IPS-NIHi11 (cell line): ENCODE results near the gene TMEM128.
"Not testable (repeated sequence)": the region's sequence is repeated elsewhere in the genome, so short reads cannot be mapped to it uniquely, and the experiment has no call there.

Source experiments
- DNase-seq: peaks from one replicate; pipeline ENCODE4 v3.0.0; 2012; ENCODE audit warnings: mixed read lengths, low spot score

TMEM128 gene, protein sequence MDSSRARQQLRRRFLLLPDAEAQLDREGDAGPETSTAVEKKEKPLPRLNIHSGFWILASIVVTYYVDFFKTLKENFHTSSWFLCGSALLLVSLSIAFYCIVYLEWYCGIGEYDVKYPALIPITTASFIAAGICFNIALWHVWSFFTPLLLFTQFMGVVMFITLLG

GRCh38 chr4:4248029-4248884, at the start of gene TMEM128:
Gene TMEM128, minus strand, starts transcription at chr4:4248223. Its CDS starts 21 bp downstream, at chr4:4248202.
- peak; percentile 98 for DNase-seq

DNA sequence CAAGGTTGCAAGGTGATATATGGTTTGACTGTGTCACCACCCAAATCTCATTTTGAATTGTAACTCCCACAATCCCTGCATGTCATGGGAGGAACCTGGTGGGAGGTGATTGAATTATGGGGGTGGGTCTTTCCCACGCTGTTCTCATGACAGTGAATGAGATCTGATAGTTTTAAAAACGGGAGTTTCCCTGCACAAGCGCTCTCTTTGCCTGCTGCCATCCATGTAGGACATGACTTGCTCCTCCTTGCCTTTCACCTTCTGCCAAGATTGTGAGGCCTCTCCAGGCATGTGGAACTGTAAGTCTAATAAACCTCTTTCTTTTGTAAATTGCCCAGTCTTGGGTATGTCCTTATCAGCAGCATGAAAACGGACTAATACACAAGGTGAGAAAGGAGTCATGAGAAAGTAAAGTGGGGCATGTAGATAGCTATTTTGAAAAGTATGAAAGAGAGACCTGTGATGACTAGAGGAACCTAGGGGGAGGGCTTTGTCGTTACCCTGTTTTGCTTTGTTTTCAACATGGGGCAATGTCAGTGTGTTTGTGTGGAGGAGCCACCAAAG, 48.3 kb upstream of the TMEM128 start:
- DNase-seq = no peak

- DNase-seq = no peak
These were observed 45.3 kb upstream of the TMEM128 start for GRCh38 chr4:4293279-4293678.

DNA sequence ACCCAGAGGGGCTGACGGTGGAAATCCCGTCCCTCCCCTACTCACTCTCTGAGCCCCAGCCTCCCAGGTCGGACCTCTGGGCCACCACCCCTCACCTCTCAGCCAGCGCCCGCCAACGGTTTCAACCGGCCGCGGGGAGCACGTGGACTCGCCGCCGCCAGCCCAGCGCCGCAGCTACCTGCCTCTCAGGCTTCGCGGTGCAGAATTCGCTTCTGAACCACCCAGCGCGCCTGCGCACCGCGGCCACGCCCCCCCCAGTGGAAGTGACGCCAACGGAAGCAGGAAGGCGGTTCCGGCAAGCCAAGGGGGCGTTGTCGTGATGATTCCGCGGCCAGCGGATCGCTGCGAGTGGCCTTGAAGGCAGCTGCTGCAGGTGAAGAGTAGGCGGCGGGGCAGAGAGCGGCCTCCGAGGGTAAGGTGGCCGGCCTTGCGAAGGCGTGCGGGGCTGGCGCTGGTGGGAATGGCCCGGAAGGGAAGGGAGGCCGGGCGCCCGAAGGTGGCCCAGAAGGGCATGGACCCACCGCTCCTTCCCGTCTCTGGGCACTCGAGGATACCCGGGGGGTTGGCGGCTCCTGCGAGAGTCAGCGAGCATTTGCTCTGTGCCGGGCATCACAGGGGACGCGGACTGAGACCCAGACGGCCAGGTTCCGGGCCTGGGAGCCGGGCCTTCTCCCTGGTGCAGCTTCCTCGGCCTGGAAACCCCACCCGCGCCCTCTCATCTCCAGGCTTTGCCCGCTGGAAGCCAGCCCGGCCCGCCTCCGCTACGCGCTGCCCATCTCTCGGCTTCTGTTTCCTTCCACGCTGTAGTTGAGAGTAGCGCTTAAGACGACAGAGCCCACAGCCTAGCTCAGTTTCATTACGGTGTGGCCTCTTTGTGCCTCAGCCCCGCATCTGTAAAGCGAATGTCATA, 42.2 kb upstream of the TMEM128 start, which contains the start of the genes LYAR and ZBTB49:
Gene LYAR, minus strand, starts transcription at position 214 of the 910 bp plus-strand sequence. CDS start 6,412 bp downstream, outside the sequence.
Gene ZBTB49, plus strand, starts transcription at position 311 of the 910 bp plus-strand sequence. CDS start 9,695 bp downstream, outside the sequence.
- DNase-seq = peak; percentile 99

GRCh38 chr4:4289597-4289940, 41.5 kb upstream of the TMEM128 start:
- DNase-seq = no peak

DNA sequence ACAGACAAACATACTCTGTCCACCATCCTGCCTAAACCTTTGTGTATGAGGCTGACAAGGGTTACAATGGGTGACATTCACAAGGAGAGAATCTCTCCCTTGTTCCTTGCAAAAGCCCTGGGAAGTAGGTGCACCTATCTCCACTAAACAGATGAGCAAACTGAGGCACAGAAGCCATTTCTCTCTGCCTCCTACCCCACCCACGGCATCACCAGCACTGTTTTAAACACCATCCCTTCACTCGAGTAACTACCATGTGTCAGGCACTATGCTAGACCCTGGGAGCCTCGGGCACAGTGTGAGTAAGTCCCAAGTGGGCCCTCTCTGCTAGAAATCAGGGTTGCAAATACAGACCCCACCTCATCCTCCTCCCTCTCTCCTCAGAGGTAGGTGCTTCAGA, 41.0 kb upstream of the TMEM128 start:
- no peak for DNase-seq

DNA sequence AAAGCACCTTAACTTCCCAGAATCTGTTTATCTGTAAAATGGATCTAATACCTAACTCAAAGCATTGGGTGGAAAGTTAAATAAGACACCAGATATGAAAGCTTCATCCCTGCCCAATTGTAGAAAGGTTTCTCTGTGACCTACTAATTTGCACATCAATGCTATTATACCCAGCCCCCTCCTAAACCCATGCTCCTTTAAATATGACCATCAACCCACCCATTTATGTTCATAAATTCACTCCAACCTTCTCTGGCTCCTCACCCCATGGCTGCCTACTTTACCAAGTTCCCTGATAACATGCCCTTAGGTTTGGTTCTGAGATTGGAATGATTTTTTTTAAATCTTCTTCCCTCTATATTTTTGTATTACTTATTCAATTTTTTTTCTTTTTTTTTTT, 40.1 kb upstream of the TMEM128 start:
- no peak for DNase-seq

DNA sequence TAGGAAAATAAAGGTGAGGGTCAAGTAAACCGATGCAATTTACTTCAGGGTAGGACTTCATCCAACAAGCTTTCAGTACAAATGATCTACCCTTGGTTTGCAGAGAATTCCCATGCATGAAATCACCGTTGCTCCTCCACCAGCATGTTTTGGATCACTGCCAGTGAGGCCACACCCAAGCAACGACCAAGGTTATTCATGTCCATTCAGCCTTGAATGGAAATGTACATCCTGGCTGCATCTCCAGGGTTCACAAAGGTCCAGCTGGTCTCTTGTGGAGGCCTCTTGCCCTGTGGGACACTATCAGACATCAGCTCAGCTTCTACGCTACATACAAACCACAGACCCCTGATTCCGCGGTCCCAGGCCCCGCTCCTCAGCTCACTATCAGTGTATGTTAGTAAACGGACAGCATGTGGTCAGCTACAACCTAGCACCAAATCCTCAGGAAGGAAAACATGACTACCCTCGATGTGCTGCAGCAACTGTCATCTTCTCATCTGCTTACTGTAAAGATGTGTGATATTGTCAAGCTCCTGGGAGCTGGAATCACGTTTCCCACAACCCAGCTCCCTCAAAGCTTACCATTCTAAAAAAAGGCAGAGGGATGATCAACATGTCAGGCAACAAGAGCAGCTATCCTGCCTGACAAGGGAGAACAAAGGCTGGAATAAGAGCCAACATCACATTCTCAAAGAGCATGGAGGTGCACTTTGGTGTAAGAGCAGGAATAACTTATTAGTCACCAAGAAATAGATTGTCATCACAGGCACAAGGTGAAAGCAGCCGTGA, 37.0 kb upstream of the TMEM128 start:
- no peak for DNase-seq

- no peak for DNase-seq
These were observed 33.8 kb upstream of the TMEM128 start for GRCh38 chr4:4281787-4282186.

- no peak for DNase-seq
These were observed 29.5 kb upstream of the TMEM128 start for GRCh38 chr4:4277531-4277930.

DNA sequence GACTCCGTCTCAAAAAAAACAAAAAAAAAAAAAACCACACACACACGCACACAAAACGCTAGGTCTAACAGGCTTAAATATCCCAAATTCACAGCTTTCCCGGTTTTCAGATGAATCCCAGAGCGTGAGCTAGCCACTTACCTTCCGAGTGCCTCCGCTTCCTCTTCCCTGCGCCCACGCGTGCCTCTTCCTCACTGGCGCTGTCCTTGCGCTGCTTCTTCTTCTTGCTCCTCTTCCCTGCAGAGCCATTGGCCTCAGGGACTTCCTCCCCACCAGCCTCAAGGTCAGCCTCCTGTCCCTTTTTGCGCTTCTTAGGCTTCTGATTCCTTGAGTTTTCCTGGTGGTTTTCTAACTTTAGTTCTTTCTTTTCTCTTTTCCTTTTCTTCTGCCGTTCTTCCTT, 26.2 kb upstream of the TMEM128 start:
- DNase-seq = no peak

GRCh38 chr4:4271912-4272311, 23.9 kb upstream of the TMEM128 start:
- DNase-seq = no peak

DNA sequence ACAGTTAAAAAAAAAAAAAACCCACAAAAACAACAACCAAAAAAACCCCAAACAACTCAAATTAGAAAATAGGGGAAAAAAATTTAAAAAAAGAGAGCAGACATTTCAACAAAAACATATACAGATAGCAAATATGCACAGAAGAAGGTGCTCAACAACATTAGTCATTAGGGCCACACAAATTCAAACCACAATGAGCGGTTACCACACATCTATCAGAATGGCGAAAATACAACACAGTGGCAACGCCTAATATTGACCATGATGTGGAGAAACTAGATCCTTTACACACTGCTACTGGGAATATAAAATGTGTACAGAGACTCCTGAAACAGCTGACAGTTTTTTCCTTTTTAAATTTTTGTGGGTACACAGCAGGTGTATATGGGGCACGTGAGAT, 22.5 kb upstream of the TMEM128 start:
- DNase-seq = no peak

- no peak for DNase-seq
These were observed 21.8 kb upstream of the TMEM128 start for GRCh38 chr4:4269856-4270255.

- no peak for DNase-seq
These were observed 21.3 kb upstream of the TMEM128 start for GRCh38 chr4:4269331-4269731.

- DNase-seq = no peak
These were observed 20.8 kb upstream of the TMEM128 start for GRCh38 chr4:4268776-4269175.

GRCh38 chr4:4267981-4268380, 20.0 kb upstream of the TMEM128 start:
- DNase-seq = no peak

DNA sequence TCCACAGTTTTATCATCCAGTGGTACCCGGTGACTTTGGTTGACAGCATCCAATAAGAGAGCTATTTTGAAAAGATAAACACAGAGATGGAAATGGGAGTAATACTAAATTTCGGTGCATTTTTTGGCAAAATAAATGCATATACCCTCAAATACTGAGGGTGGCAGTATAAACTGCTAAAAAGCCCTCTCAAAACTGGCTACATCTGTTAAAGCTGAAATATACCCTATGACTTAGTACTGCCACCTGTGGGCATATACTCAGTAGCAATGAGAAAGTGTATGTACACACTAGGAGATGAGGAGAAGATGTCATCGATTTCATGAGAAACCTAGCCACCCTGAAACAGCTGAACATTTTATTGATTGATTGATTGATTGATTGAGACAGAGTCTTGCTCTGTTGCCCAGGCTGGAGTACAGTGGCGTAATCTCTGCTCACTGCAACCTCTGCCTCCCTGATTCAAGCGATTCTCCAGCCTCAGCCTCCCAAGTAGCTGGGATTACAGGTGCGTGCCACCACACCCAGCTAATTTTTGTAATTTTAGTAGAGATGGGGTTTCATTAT, 12.2 kb upstream of the TMEM128 start:
- peak; percentile 52 for DNase-seq

GRCh38 chr4:4259484-4260100, 11.6 kb upstream of the TMEM128 start:
- peak; percentile 41 for DNase-seq

- not testable (repeated sequence) for DNase-seq
These were observed 9.7 kb upstream of the TMEM128 start for GRCh38 chr4:4257705-4258104.
